Fibroblast of lung (primary cell): Measurements from ENCODE around the gene NF2. TPM values are rescaled to one million over a fixed set of nuclear protein-coding genes. Genes with fewer than 3 reads are reported as not detected.

Experiments used
- DNase-seq, 2 donors: peaks; one replicate each; pipeline versions ENCODE4 v3.0.0 to v3.0.0-alpha.2; 2010; ENCODE audit warnings: low read depth in 2 of 2
- H2AFZ ChIP-seq: 2 replicates; pipeline ENCODE4 v1.5.1; 2012; ENCODE audit warnings: low read length, control low read depth, inconsistent platforms
- H3K27ac ChIP-seq: 2 replicates; pipeline ENCODE4 v1.5.1; 2011; ENCODE audit warnings: low read length, control low read depth; ENCODE audit not compliant: insufficient read depth
- H3K27me3 ChIP-seq: 2 replicates; pipeline ENCODE4 v1.5.1; 2011; ENCODE audit warnings: mild to moderate bottlenecking, low read length; ENCODE audit not compliant: control insufficient read depth, insufficient read depth
- H3K36me3 ChIP-seq: 2 replicates; pipeline ENCODE4 v1.5.1; 2011; ENCODE audit warnings: low read length; ENCODE audit not compliant: control insufficient read depth, insufficient read depth
- H3K4me1 ChIP-seq: 2 replicates; pipeline ENCODE4 v1.5.1; 2011; ENCODE audit warnings: low read length; ENCODE audit not compliant: control insufficient read depth, insufficient read depth; ENCODE audit errors: extremely low read depth
- H3K4me2 ChIP-seq: 2 replicates; pipeline ENCODE4 v1.5.1; 2011; ENCODE audit warnings: low read length, control low read depth; ENCODE audit not compliant: insufficient read depth; ENCODE audit errors: extremely low read depth
- H3K4me3 ChIP-seq, 4 experiments: fragments of 200-600 bp in 1 of 4; sonication (generic) in 1 of 4; replicated peaks in 1 of 4; 2 replicates each; pipeline ENCODE4 v1.5.1; 2011 to 2016; ENCODE audit warnings: low read length in 4 of 4, low read depth in 3 of 4, mild to moderate bottlenecking in 3 of 4, control low read depth in 2 of 4, inconsistent platforms in 1 of 4, mixed read lengths in 1 of 4; ENCODE audit not compliant: insufficient read depth in 1 of 4; ENCODE audit errors: control extremely low read depth in 1 of 4
- H3K79me2 ChIP-seq: 2 replicates; pipeline ENCODE4 v1.5.1; 2012; ENCODE audit warnings: mild to moderate bottlenecking, low read length, inconsistent platforms; ENCODE audit not compliant: control insufficient read depth, insufficient read depth
- H3K9ac ChIP-seq: 2 replicates; pipeline ENCODE4 v1.5.1; 2011; ENCODE audit warnings: mild to moderate bottlenecking, low read length, control low read depth; ENCODE audit not compliant: insufficient read depth
- H3K9me3 ChIP-seq: 2 replicates; pipeline ENCODE4 v1.5.1; 2012; ENCODE audit warnings: low read depth, low read length; ENCODE audit not compliant: control insufficient read depth, insufficient read depth
- H4K20me1 ChIP-seq: 2 replicates; pipeline ENCODE4 v1.5.1; 2011; ENCODE audit warnings: low read length; ENCODE audit not compliant: control insufficient read depth, insufficient read depth; ENCODE audit errors: extremely low read depth
- CTCF ChIP-seq, 2 donors: IDR thresholded peaks in 1 of 2; conservative IDR thresholded peaks in 1 of 2; 1 replicate in 1 of 2; 2 replicates in 1 of 2; pipeline ENCODE4 v1.5.1; 2011 to 2012; ENCODE audit warnings: low read length in 2 of 2, control low read depth in 1 of 2, inconsistent platforms in 1 of 2, low read depth in 1 of 2, mild to moderate bottlenecking in 1 of 2
- EZH2 ChIP-seq: IDR thresholded peaks from 2 replicates; pipeline ENCODE4 v1.5.1; 2012; ENCODE audit warnings: low read length, control low read depth, mild to moderate bottlenecking; ENCODE audit errors: missing control alignments
- polyA plus RNA-seq, 2 donors: library from polyadenylated mRNA; depleted of rRNA in 1 of 2; stranded (reverse) in 1 of 2; unstranded in 1 of 2; fragments of >200 nt; gene quantifications; 2 replicates each; pipeline ENCODE4 v1.2.1, GENCODE V29; 2011 to 2012; ENCODE audit warnings: missing spikeins in 1 of 2
- total RNA-seq: library from RNA; depleted of rRNA; stranded (reverse); fragments of >200 nt; gene quantifications from 2 replicates; pipeline ENCODE4 v1.2.1, GENCODE V29; 2014

NF2 gene
- total and polyA plus RNA-seq, 2 donors (not counting 1 experiment from before 2014, with no cell fraction given), result 55.5 to 80.9 TPM

- H4K20me1 ChIP-seq, result no peaks in the 10 kb centered on the region
- peaks cover 26% of the 10 kb centered on the region for H3K36me3 ChIP-seq
- no peaks in the 10 kb centered on the region for H3K4me1 ChIP-seq
- no peaks in the 10 kb centered on the region for H3K9me3 ChIP-seq
- TF ChIP-seq EZH2 (no peak), CTCF (conservative IDR thresholded peaks at IDR 0.05 in 1 of 2, IDR thresholded peaks at IDR 0.05 in 1 of 2; ENCODE audit: low read depth in 1 of 2, low read length in 2 of 2) (no peak)
- H3K27ac ChIP-seq, result no peak overlapping the region
- DNase-seq, result no peak
- H3K79me2 ChIP-seq, result no peaks in the 10 kb centered on the region
- H3K9ac ChIP-seq, result no peak overlapping the region
- H3K27me3 ChIP-seq, result no peaks in the 10 kb centered on the region
- no peak overlapping the region for H3K4me2 ChIP-seq
- H3K4me3 ChIP-seq, result no peak overlapping the region
- H2AFZ ChIP-seq, result no peak overlapping the region
Measured at GRCh38 chr22:29668673-29669072, 65.2 kb downstream of the NF2 start.

- peaks cover 31% of the 10 kb centered on the region for H3K36me3 ChIP-seq
- H3K9me3 ChIP-seq, result no peaks in the 10 kb centered on the region
- H3K4me3 ChIP-seq, result no peak overlapping the region
- DNase-seq, result no peak
- no peaks in the 10 kb centered on the region for H3K27me3 ChIP-seq
- H3K27ac ChIP-seq, result no peak overlapping the region
- no peaks in the 10 kb centered on the region for H3K4me1 ChIP-seq
- H3K9ac ChIP-seq, result no peak overlapping the region
- H3K79me2 ChIP-seq, result no peaks in the 10 kb centered on the region
- H4K20me1 ChIP-seq, result no peaks in the 10 kb centered on the region
- no peak overlapping the region for H3K4me2 ChIP-seq
- H2AFZ ChIP-seq, result no peak overlapping the region
- TF ChIP-seq EZH2 (no peak), CTCF (conservative IDR thresholded peaks at IDR 0.05 in 1 of 2, IDR thresholded peaks at IDR 0.05 in 1 of 2; ENCODE audit: low read depth in 1 of 2, low read length in 2 of 2) (no peak)
Measured at GRCh38 chr22:29670626-29671025, 67.2 kb downstream of the NF2 start.

GRCh38 chr22:29673361-29674066, 70.1 kb downstream of the NF2 start:
- no peaks in the 10 kb centered on the region for H3K4me1 ChIP-seq
- no peak overlapping the region for H2AFZ ChIP-seq
- H3K79me2 ChIP-seq, result no peaks in the 10 kb centered on the region
- H3K9me3 ChIP-seq, result no peaks in the 10 kb centered on the region
- peaks cover 28% of the 10 kb centered on the region for H3K36me3 ChIP-seq
- no peak overlapping the region for H3K4me3 ChIP-seq
- H3K27ac ChIP-seq, result no peak overlapping the region
- H3K9ac ChIP-seq, result no peak overlapping the region
- TF ChIP-seq CTCF (conservative IDR thresholded peaks at IDR 0.05 in 1 of 2, IDR thresholded peaks at IDR 0.05 in 1 of 2; ENCODE audit: low read depth in 1 of 2, low read length in 2 of 2) (no peak), EZH2 (no peak)
- H3K4me2 ChIP-seq, result no peak overlapping the region
- no peaks in the 10 kb centered on the region for H3K27me3 ChIP-seq
- no peaks in the 10 kb centered on the region for H4K20me1 ChIP-seq
- no peak for DNase-seq
